ENCODE results near the gene TMEM72. TPM values are rescaled to one million over a fixed set of nuclear protein-coding genes. Genes with fewer than 3 reads are reported as not detected.

Gene TMEM72
- total RNA-seq, 1 donor from 2014 or later, result under 0.01 TPM

DNA sequence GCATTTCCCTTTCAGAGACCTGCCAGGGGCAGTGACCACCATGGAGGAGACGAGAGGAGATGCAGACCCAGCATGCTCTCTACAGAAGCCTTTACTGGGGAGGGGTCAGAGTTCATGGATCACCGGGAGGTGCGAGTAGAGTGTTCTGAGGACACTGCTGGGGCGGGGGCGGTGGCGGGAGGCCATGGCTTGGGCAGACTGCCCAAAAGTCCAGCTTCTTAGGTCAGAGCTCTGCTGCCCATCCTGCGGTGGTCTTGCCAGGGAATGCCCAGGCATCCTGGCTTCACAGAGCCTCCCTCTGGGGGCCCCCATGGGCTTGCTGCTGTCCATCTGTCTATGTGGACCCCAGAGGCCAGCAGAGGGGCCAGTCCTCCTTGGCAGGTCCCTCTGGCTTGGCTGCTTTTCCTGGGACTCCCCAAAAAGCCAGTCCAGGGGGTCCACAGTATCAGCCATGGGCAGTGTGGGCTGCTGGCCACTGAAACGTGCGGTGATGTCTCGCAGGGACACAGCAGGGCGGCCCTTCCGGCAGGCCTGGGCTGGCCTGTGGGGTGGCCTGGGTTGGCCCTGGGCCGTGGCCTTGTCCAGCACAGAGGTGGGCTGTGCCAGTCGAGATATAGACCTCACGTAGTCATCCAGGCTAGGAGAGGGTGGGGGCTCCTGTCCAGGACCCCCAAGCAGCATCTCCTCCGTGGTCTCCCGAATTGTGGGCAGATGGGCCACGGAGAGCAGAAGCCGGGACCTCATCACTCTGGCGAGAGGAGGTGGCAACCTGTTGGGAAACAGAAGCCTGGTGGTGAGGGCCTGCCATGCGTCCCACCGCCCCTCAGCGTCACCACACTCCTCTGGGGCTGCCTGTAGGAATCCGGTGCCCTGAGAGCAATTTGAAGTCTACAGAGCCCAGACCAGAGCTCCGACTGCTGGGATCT, 66.4 kb downstream of the TMEM72 start:
- H3K27ac ChIP-seq (ENCODE audit: low read depth, low read length), result peak overlapping the region; percentile 92
- H3K4me3 ChIP-seq (ENCODE audit: low read length in 3 of 3), result peak overlapping the region; percentile 88 to 98 (median 91)
- H3K27me3 ChIP-seq (ENCODE audit: control insufficient read depth in 3 of 3, insufficient read depth in 3 of 3, low read length in 3 of 3), result no peaks in the 10 kb centered on the region
- no peaks in the 10 kb centered on the region for H3K9me3 ChIP-seq (ENCODE audit: control insufficient read depth in 3 of 3, low read length in 3 of 3)
- H3K36me3 ChIP-seq (ENCODE audit: control insufficient read depth in 3 of 3, insufficient read depth in 3 of 3, low read length in 3 of 3), result peaks cover 14 to 25% (median 19%) of the 10 kb centered on the region in 3 donors
- peak overlapping the region; percentile 85 to 98 (median 98) for H3K9ac ChIP-seq (ENCODE audit: low read depth in 1 of 3, low read length in 3 of 3)
- H3K4me1 ChIP-seq (ENCODE audit: control insufficient read depth in 3 of 3, insufficient read depth in 3 of 3, low read length in 3 of 3), result peaks cover 84 to 88% (median 85%) of the 10 kb centered on the region in 3 donors

DNA sequence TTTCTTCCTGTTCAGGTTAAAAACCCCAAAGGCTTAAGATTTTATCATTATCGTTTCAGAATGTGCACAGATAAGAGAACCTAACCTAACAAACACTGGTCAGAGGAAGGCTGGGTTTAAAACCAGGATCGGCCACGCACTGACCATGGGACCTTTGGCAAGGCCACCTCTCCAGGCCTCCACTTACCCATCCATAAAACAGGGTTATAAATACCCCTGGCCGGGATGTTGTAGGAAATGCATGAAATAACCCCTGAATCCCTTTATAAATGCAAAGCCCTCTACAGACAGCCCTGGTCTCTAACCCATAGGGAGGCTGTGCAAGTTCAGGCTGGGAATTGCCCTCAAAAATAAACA, 67.1 kb downstream of the TMEM72 start:
- Histone ChIP-seq H3K27ac (ENCODE audit: low read depth, low read length) (peak overlapping the region; percentile 92), H3K9me3 (ENCODE audit: control insufficient read depth in 3 of 3, low read length in 3 of 3) (no peaks in the 10 kb centered on the region), H3K36me3 (ENCODE audit: control insufficient read depth in 3 of 3, insufficient read depth in 3 of 3, low read length in 3 of 3) (peaks cover 14 to 24% (median 19%) of the 10 kb centered on the region in 3 donors), H3K9ac (ENCODE audit: low read depth in 1 of 3, low read length in 3 of 3) (peak overlapping the region; percentile 85 to 98 (median 98)), H3K4me3 (ENCODE audit: low read length in 3 of 3) (peak overlapping the region; percentile 88 to 98 (median 91)), H3K4me1 (ENCODE audit: control insufficient read depth in 3 of 3, insufficient read depth in 3 of 3, low read length in 3 of 3) (peaks cover 84 to 89% (median 86%) of the 10 kb centered on the region in 3 donors), H3K27me3 (ENCODE audit: control insufficient read depth in 3 of 3, insufficient read depth in 3 of 3, low read length in 3 of 3) (no peaks in the 10 kb centered on the region)

DNA sequence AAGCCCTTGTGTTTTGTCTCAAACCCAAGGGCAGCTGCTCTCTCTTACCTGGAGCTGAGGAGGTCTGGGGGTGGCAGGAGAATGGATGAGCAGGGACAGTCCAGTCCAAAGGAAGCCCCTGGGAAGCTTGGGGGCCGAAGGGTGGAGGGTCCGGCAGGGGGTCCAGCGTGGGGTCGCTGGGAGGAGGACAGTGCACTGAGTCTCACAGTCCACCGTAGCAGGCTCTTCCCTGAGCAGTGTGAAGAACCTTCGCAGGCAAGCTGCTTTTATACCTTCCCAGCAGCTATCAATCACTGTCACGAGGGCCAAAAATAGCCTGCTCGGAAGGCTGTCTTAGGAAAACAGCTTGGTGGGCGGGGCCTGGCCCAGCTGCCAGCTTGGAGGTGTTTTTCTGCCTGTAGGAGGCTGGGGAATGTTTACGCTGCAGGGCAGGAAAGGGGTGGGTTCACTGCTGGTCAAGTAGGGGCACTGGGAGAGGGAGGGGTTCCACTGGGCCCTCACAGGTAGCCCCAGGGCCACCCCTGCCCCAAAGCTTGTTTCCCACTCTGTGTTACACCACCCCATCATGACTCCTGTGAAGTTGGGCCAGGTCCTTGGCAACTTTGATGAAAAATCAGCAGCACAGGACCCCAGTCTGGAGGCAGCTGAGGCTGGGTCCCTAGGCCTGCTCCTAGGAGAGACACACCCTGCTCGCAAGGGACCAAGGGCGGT, 67.6 kb downstream of the TMEM72 start, which contains the start of gene DEPP1:
DEPP1 (minus strand) TSS at position 240 of the 711 bp plus-strand sequence. CDS start 779 bp downstream, outside the sequence.
- Histone ChIP-seq H3K9me3 (ENCODE audit: control insufficient read depth in 3 of 3, low read length in 3 of 3) (no peaks in the 10 kb centered on the region), H3K4me1 (ENCODE audit: control insufficient read depth in 3 of 3, insufficient read depth in 3 of 3, low read length in 3 of 3) (peaks cover 81 to 86% (median 82%) of the 10 kb centered on the region in 3 donors), H3K27me3 (ENCODE audit: control insufficient read depth in 3 of 3, insufficient read depth in 3 of 3, low read length in 3 of 3) (no peaks in the 10 kb centered on the region), H3K9ac (ENCODE audit: low read depth in 1 of 3, low read length in 3 of 3) (peak within 1 kb of the TSS; percentile 85 to 98 (median 98)), H3K27ac (ENCODE audit: low read depth, low read length) (peak within 1 kb of the TSS; percentile 92), H3K4me3 (ENCODE audit: low read length in 3 of 3) (peak within 1 kb of the TSS; percentile 88 to 98 (median 91)), H3K36me3 (ENCODE audit: control insufficient read depth in 3 of 3, insufficient read depth in 3 of 3, low read length in 3 of 3) (peaks cover 14 to 25% (median 19%) of the 10 kb centered on the region in 3 donors)

DNA sequence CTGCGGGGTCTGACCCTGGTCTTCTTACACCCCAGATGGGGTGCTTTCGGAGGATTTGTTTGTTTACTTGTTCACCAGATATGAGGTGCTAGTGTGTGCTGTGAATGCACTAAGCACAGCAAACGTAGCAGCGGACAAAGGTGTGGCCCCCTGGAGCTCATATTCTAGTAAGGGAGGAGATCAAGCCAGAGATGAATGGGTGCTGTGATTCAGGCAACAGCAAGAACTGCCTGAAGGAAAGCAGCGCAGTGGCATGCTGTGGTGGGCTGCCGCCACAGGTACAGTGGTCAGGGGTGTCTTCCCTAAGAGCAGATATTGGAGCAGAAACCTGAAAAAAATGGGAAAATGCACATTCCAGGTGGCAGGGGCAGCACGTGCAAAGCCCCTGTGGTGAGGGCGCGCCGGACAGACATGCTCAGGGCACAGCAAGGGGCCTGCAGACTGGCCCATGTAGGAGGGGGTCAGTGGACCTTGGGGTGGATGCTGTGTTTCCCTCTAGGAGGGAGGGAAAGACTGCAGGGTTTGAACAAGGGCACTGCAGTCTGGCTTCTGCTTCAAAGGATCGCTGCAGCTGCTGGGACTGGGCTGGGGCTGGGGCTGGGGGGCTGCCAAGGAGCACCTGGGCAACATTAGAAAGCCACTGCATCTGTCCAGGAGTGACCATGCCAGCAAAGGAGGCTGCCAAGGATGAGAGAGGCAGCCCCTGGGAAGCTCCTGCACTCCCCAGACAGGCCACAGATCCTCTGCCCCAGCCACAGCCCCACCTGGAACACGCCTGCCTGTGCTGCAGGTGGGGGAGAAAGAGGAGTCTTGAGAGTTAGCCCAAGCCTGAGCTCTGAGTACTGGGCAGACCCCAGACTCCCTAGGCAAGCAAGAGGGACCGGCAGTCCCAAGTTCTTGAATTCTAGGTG, 68.4 kb downstream of the TMEM72 start:
- H3K4me3 ChIP-seq (ENCODE audit: low read length in 3 of 3), result peak overlapping the region; percentile 38 to 91 (median 88)
- H3K9me3 ChIP-seq (ENCODE audit: control insufficient read depth in 3 of 3, low read length in 3 of 3), result no peaks in the 10 kb centered on the region
- H3K9ac ChIP-seq (ENCODE audit: low read depth in 1 of 3, low read length in 3 of 3), result peak overlapping the region; percentile 34 to 98 (median 58)
- peaks cover 73 to 86% (median 74%) of the 10 kb centered on the region in 3 donors for H3K4me1 ChIP-seq (ENCODE audit: control insufficient read depth in 3 of 3, insufficient read depth in 3 of 3, low read length in 3 of 3)
- H3K27me3 ChIP-seq (ENCODE audit: control insufficient read depth in 3 of 3, insufficient read depth in 3 of 3, low read length in 3 of 3), result no peaks in the 10 kb centered on the region
- H3K36me3 ChIP-seq (ENCODE audit: control insufficient read depth in 3 of 3, insufficient read depth in 3 of 3, low read length in 3 of 3), result peaks cover 22 to 33% (median 24%) of the 10 kb centered on the region in 3 donors
- H3K27ac ChIP-seq (ENCODE audit: low read depth, low read length), result peak overlapping the region; percentile 92

DNA sequence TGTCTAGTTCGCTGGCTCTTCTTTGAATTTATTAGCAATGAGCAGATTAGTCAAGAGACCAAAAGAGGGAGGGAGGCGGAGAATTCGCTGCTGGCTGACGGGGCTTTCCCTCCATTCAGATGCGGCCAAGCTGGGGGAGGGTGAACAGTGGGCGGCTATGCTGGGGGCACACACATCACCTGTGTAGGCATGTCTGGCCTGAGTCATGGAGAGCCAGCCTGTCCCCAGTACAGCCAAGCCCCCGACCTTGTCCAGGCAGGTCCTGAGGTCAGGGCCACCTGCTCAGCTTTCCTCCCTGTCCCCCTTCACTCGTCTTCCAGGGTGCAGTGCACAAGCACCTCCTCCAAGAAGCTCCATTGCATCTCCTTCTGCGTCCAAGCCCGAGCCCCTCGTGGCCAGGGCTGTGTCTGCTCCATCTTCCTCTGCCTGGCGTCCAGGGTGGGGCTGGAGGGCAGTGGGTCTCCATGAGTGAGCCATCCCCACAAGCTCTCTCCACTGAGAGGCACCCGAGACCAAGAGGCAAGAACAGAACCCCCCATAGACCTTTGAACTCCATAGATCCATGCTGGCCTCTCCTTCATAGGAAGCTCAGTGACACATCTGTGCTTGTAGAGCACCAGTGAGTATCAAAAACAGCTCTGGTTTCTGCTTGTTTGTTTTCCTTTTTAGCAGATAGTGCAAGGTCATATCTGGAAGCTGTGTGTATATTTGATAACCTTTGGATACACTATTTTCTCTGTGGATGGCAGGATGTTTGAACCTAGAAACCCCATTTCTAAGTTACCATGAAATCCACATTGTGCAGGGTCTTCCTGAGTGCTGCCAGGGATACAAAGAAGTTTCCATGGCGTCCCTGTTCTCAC, 69.4 kb downstream of the TMEM72 start:
- peaks cover 30 to 43% (median 32%) of the 10 kb centered on the region in 3 donors for H3K36me3 ChIP-seq (ENCODE audit: control insufficient read depth in 3 of 3, insufficient read depth in 3 of 3, low read length in 3 of 3)
- H3K9ac ChIP-seq (ENCODE audit: low read depth in 1 of 3, low read length in 3 of 3), result peak overlapping the region in 2 of 3 donors; percentile 1 to 98
- H3K9me3 ChIP-seq (ENCODE audit: control insufficient read depth in 3 of 3, low read length in 3 of 3), result no peaks in the 10 kb centered on the region
- H3K4me1 ChIP-seq (ENCODE audit: control insufficient read depth in 3 of 3, insufficient read depth in 3 of 3, low read length in 3 of 3), result peaks cover 72 to 85% (median 73%) of the 10 kb centered on the region in 3 donors
- H3K27me3 ChIP-seq (ENCODE audit: control insufficient read depth in 3 of 3, insufficient read depth in 3 of 3, low read length in 3 of 3), result no peaks in the 10 kb centered on the region
- peak overlapping the region in 1 of 3 donors; percentile 13 for H3K4me3 ChIP-seq (ENCODE audit: low read length in 3 of 3)
- peak overlapping the region; percentile 92 for H3K27ac ChIP-seq (ENCODE audit: low read depth, low read length)

DNA sequence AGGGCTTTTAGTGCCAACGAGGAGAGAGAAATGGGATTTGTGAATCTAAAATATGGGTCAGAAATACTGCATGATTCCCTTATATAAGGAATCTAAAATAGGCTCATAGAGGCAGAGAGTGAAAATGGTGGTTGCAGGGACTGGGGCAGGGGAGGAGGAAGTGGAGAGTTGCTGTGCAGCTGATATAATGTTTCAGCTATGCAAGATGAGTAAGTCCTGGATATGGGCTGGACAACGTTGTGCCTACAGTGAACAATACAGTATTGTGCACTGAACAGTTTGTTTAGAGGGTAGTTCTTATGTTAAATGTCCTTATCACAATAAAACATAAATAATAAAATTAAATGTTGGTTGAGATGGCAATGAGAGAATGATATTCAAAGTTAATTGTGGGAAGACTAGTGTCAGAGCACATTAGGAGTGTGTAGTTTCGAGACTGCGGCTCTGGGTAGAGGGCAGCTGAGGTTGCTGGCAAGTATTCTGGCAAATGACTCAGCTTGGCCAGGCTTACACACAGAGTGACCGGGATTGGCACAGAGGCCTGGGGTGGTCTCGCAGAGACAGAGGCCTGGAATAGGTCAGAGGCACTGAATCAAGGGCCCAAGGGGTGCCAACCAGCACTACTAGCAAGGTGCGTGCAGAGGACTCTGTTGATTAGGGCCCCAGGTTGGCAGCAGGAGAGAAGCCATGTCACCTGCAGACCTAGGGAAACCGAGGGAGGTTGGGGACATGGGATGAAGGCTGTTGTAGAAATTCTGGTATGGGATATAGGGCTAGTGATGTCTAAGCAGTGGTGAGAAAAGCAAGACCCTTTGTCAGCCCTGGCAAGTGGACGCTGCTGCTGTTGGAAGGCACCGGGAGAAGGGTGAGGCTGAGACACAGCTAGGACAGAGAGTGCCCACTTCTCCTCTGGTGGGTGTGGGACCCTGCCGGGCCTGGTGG, 70.3 kb downstream of the TMEM72 start:
- H3K4me3 ChIP-seq (ENCODE audit: low read length in 3 of 3), result peak overlapping the region in 1 of 3 donors; percentile 45

DNA sequence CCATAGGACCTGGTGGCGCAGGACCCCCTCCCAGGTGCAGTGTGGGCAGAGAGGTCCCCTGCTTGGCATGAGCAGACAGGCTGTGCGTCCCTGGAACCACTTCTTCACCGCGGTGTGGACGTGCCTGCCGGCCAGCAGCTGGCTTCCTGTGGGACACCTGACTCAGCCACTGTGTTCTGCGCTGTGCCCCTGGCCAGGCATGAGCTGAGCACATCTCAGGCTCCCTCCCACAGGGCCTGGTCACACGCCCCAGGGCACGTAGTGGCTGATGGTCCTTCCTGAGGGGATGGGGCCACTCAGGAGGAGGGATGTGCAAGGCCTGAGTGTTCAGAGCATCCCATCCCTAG, 71.0 kb downstream of the TMEM72 start:
- Histone ChIP-seq H3K27me3 (ENCODE audit: control insufficient read depth in 3 of 3, insufficient read depth in 3 of 3, low read length in 3 of 3) (no peaks in the 10 kb centered on the region), H3K27ac (ENCODE audit: low read depth, low read length) (peak overlapping the region; percentile 81), H3K36me3 (ENCODE audit: control insufficient read depth in 3 of 3, insufficient read depth in 3 of 3, low read length in 3 of 3) (peaks cover 26 to 38% (median 34%) of the 10 kb centered on the region in 3 donors), H3K4me1 (ENCODE audit: control insufficient read depth in 3 of 3, insufficient read depth in 3 of 3, low read length in 3 of 3) (peaks cover 57 to 69% (median 62%) of the 10 kb centered on the region in 3 donors), H3K9ac (ENCODE audit: low read depth in 1 of 3, low read length in 3 of 3) (peak overlapping the region; percentile 1 to 75 (median 1)), H3K9me3 (ENCODE audit: control insufficient read depth in 3 of 3, low read length in 3 of 3) (no peaks in the 10 kb centered on the region), H3K4me3 (ENCODE audit: low read length in 3 of 3) (peak overlapping the region in 1 of 3 donors; percentile 45)

More for the DNA sequence above, 70.3 kb downstream of the TMEM72 start:
- H3K4me1 ChIP-seq (ENCODE audit: control insufficient read depth in 3 of 3, insufficient read depth in 3 of 3, low read length in 3 of 3), result peaks cover 64 to 76% (median 66%) of the 10 kb centered on the region in 3 donors
- H3K27me3 ChIP-seq (ENCODE audit: control insufficient read depth in 3 of 3, insufficient read depth in 3 of 3, low read length in 3 of 3), result no peaks in the 10 kb centered on the region
- H3K36me3 ChIP-seq (ENCODE audit: control insufficient read depth in 3 of 3, insufficient read depth in 3 of 3, low read length in 3 of 3), result peaks cover 32 to 44% (median 39%) of the 10 kb centered on the region in 3 donors
- peak overlapping the region; percentile 92 for H3K27ac ChIP-seq (ENCODE audit: low read depth, low read length)
- peak overlapping the region; percentile 1 to 75 (median 1) for H3K9ac ChIP-seq (ENCODE audit: low read depth in 1 of 3, low read length in 3 of 3)
- H3K9me3 ChIP-seq (ENCODE audit: control insufficient read depth in 3 of 3, low read length in 3 of 3), result no peaks in the 10 kb centered on the region

DNA sequence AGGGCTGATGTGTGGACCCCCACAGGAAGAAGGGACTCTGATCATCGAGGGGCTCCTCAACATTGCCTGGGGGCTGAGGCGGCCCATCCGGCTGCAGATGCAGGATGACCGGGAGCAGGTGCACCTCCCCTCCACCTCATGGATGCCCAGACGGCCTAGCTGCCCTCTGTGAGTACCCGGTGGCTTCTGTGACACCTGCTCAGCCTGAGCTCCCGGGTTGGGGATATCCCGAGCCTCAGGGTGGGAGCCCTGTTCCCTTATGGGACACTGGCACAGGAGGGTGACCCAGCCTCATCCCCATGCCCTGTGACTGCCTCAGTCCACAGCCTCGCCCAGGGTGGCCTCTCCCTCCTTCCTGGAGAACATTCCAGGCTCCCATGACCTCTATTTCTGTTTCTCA, 71.4 kb downstream of the TMEM72 start:
- no peaks in the 10 kb centered on the region for H3K9me3 ChIP-seq (ENCODE audit: control insufficient read depth in 3 of 3, low read length in 3 of 3)
- H3K36me3 ChIP-seq (ENCODE audit: control insufficient read depth in 3 of 3, insufficient read depth in 3 of 3, low read length in 3 of 3), result peaks cover 24 to 34% (median 30%) of the 10 kb centered on the region in 3 donors
- H3K27ac ChIP-seq (ENCODE audit: low read depth, low read length), result peak overlapping the region; percentile 81
- H3K4me3 ChIP-seq (ENCODE audit: low read length in 3 of 3), result peak overlapping the region in 1 of 3 donors; percentile 41
- H3K4me1 ChIP-seq (ENCODE audit: control insufficient read depth in 3 of 3, insufficient read depth in 3 of 3, low read length in 3 of 3), result peaks cover 53 to 65% (median 58%) of the 10 kb centered on the region in 3 donors
- H3K27me3 ChIP-seq (ENCODE audit: control insufficient read depth in 3 of 3, insufficient read depth in 3 of 3, low read length in 3 of 3), result no peaks in the 10 kb centered on the region
- peak overlapping the region in 2 of 3 donors; percentile 17 to 75 for H3K9ac ChIP-seq (ENCODE audit: low read depth in 1 of 3, low read length in 3 of 3)
